ENCODE data around the gene ANKRD35.

ANKRD35 gene

GRCh38 chr1:145912128-145912641 lies 26.5 kb upstream of the ANKRD35 start:
- Histone ChIP-seq H3K4me3 (ENCODE audit: low read length) (no peak overlapping the region), H3K36me3 (ENCODE audit: control insufficient read depth, insufficient read depth, low read length) (peaks cover 14% of the 10 kb centered on the region), H3K27me3 (ENCODE audit: control insufficient read depth, insufficient read depth, low read length) (no peaks in the 10 kb centered on the region), H3K9ac (ENCODE audit: low read length) (no peak overlapping the region), H3K4me1 (ENCODE audit: control insufficient read depth, insufficient read depth, low read length) (peaks cover 5% of the 10 kb centered on the region), H3K27ac (ENCODE audit: low read depth, low read length) (no peak overlapping the region)

GRCh38 chr1:145908653-145909052 lies 23.0 kb upstream of the ANKRD35 start:
- peaks cover 11% of the 10 kb centered on the region for H3K36me3 ChIP-seq (ENCODE audit: control insufficient read depth, insufficient read depth, low read length)
- H3K27ac ChIP-seq (ENCODE audit: low read depth, low read length) = no peak overlapping the region
- H3K4me1 ChIP-seq (ENCODE audit: control insufficient read depth, insufficient read depth, low read length) = peaks cover 5% of the 10 kb centered on the region
- no peak overlapping the region for H3K4me3 ChIP-seq (ENCODE audit: low read length)
- H3K9ac ChIP-seq (ENCODE audit: low read length) = no peak overlapping the region
- H3K27me3 ChIP-seq (ENCODE audit: control insufficient read depth, insufficient read depth, low read length) = no peaks in the 10 kb centered on the region

GRCh38 chr1:145906954-145907753 lies 21.5 kb upstream of the ANKRD35 start:
- no peaks in the 10 kb centered on the region for H3K27me3 ChIP-seq (ENCODE audit: control insufficient read depth, insufficient read depth, low read length)
- no peak overlapping the region for H3K9ac ChIP-seq (ENCODE audit: low read length)
- peaks cover 8% of the 10 kb centered on the region for H3K36me3 ChIP-seq (ENCODE audit: control insufficient read depth, insufficient read depth, low read length)
- peaks cover 5% of the 10 kb centered on the region for H3K4me1 ChIP-seq (ENCODE audit: control insufficient read depth, insufficient read depth, low read length)
- H3K27ac ChIP-seq (ENCODE audit: low read depth, low read length) = no peak overlapping the region
- H3K4me3 ChIP-seq (ENCODE audit: low read length) = no peak overlapping the region

- Histone ChIP-seq H3K9ac (ENCODE audit: low read length) (no peak overlapping the region), H3K27me3 (ENCODE audit: control insufficient read depth, insufficient read depth, low read length) (no peaks in the 10 kb centered on the region), H3K4me3 (ENCODE audit: low read length) (no peak overlapping the region), H3K36me3 (ENCODE audit: control insufficient read depth, insufficient read depth, low read length) (no peaks in the 10 kb centered on the region), H3K27ac (ENCODE audit: low read depth, low read length) (no peak overlapping the region), H3K4me1 (ENCODE audit: control insufficient read depth, insufficient read depth, low read length) (no peaks in the 10 kb centered on the region)
Observed at GRCh38 chr1:145901312-145902021, 15.8 kb upstream of the ANKRD35 start.

- H3K27me3 ChIP-seq (ENCODE audit: control insufficient read depth, insufficient read depth, low read length) = no peaks in the 10 kb centered on the region
- no peak overlapping the region for H3K27ac ChIP-seq (ENCODE audit: low read depth, low read length)
- no peak overlapping the region for H3K9ac ChIP-seq (ENCODE audit: low read length)
- no peaks in the 10 kb centered on the region for H3K36me3 ChIP-seq (ENCODE audit: control insufficient read depth, insufficient read depth, low read length)
- H3K4me1 ChIP-seq (ENCODE audit: control insufficient read depth, insufficient read depth, low read length) = no peaks in the 10 kb centered on the region
- H3K4me3 ChIP-seq (ENCODE audit: low read length) = no peak overlapping the region
Observed at GRCh38 chr1:145898756-145899155, 13.1 kb upstream of the ANKRD35 start.

GRCh38 chr1:145897969-145898368 lies 12.3 kb upstream of the ANKRD35 start:
- no peaks in the 10 kb centered on the region for H3K36me3 ChIP-seq (ENCODE audit: control insufficient read depth, insufficient read depth, low read length)
- H3K27me3 ChIP-seq (ENCODE audit: control insufficient read depth, insufficient read depth, low read length) = no peaks in the 10 kb centered on the region
- no peak overlapping the region for H3K4me3 ChIP-seq (ENCODE audit: low read length)
- no peaks in the 10 kb centered on the region for H3K4me1 ChIP-seq (ENCODE audit: control insufficient read depth, insufficient read depth, low read length)
- no peak overlapping the region for H3K27ac ChIP-seq (ENCODE audit: low read depth, low read length)
- H3K9ac ChIP-seq (ENCODE audit: low read length) = no peak overlapping the region

- Histone ChIP-seq H3K4me3 (ENCODE audit: low read length) (no peak overlapping the region), H3K27ac (ENCODE audit: low read depth, low read length) (no peak overlapping the region), H3K27me3 (ENCODE audit: control insufficient read depth, insufficient read depth, low read length) (no peaks in the 10 kb centered on the region)
Observed at GRCh38 chr1:145895471-145895870, 9.8 kb upstream of the ANKRD35 start.

GRCh38 chr1:145893306-145894055 lies 7.8 kb upstream of the ANKRD35 start:
- Histone ChIP-seq H3K27me3 (ENCODE audit: control insufficient read depth, insufficient read depth, low read length) (no peaks in the 10 kb centered on the region), H3K9ac (ENCODE audit: low read length) (no peak overlapping the region), H3K4me3 (ENCODE audit: low read length) (no peak overlapping the region), H3K27ac (ENCODE audit: low read depth, low read length) (no peak overlapping the region), H3K36me3 (ENCODE audit: control insufficient read depth, insufficient read depth, low read length) (no peaks in the 10 kb centered on the region), H3K4me1 (ENCODE audit: control insufficient read depth, insufficient read depth, low read length) (peaks cover 5% of the 10 kb centered on the region)

More at GRCh38 chr1:145895471-145895870, 9.8 kb upstream of the ANKRD35 start:
- Histone ChIP-seq H3K36me3 (ENCODE audit: control insufficient read depth, insufficient read depth, low read length) (no peaks in the 10 kb centered on the region), H3K9ac (ENCODE audit: low read length) (no peak overlapping the region), H3K4me1 (ENCODE audit: control insufficient read depth, insufficient read depth, low read length) (peaks cover 5% of the 10 kb centered on the region)

GRCh38 chr1:145892486-145893087 lies 6.9 kb upstream of the ANKRD35 start:
- H3K27me3 ChIP-seq (ENCODE audit: control insufficient read depth, insufficient read depth, low read length) = no peaks in the 10 kb centered on the region
- H3K36me3 ChIP-seq (ENCODE audit: control insufficient read depth, insufficient read depth, low read length) = no peaks in the 10 kb centered on the region
- H3K4me1 ChIP-seq (ENCODE audit: control insufficient read depth, insufficient read depth, low read length) = peaks cover 5% of the 10 kb centered on the region
- H3K27ac ChIP-seq (ENCODE audit: low read depth, low read length) = peak overlapping the region; percentile 74
- H3K9ac ChIP-seq (ENCODE audit: low read length) = no peak overlapping the region
- no peak overlapping the region for H3K4me3 ChIP-seq (ENCODE audit: low read length)

GRCh38 chr1:145891587-145892485 lies 6.2 kb upstream of the ANKRD35 start:
- Histone ChIP-seq H3K27me3 (ENCODE audit: control insufficient read depth, insufficient read depth, low read length) (no peaks in the 10 kb centered on the region), H3K36me3 (ENCODE audit: control insufficient read depth, insufficient read depth, low read length) (no peaks in the 10 kb centered on the region), H3K4me3 (ENCODE audit: low read length) (peak overlapping the region; percentile 54), H3K4me1 (ENCODE audit: control insufficient read depth, insufficient read depth, low read length) (peaks cover 5% of the 10 kb centered on the region), H3K9ac (ENCODE audit: low read length) (no peak overlapping the region), H3K27ac (ENCODE audit: low read depth, low read length) (peak overlapping the region; percentile 74)

GRCh38 chr1:145891143-145891542 lies 5.5 kb upstream of the ANKRD35 start:
- peak overlapping the region; percentile 74 for H3K27ac ChIP-seq (ENCODE audit: low read depth, low read length)
- no peak overlapping the region for H3K9ac ChIP-seq (ENCODE audit: low read length)
- H3K4me1 ChIP-seq (ENCODE audit: control insufficient read depth, insufficient read depth, low read length) = peaks cover 5% of the 10 kb centered on the region
- no peaks in the 10 kb centered on the region for H3K27me3 ChIP-seq (ENCODE audit: control insufficient read depth, insufficient read depth, low read length)
- H3K36me3 ChIP-seq (ENCODE audit: control insufficient read depth, insufficient read depth, low read length) = no peaks in the 10 kb centered on the region
- H3K4me3 ChIP-seq (ENCODE audit: low read length) = no peak overlapping the region
